Loucy (cell line): ENCODE results near the gene ARHGAP26.

Source experiments
- H2AFZ ChIP-seq: fragments of 200-600 bp; sonication (generic); 2 replicates; pipeline ENCODE4 v1.6.0; 2016; ENCODE audit warnings: antibody characterized with exemption, mild to moderate bottlenecking, low read length, moderate library complexity
- H3F3A ChIP-seq: fragments of 200-600 bp; 2 replicates; pipeline ENCODE4 v1.6.0; 2016; ENCODE audit warnings: antibody characterized with exemption, low read depth, mild to moderate bottlenecking
- H3K27me3 ChIP-seq: fragments of 200-600 bp; sonication (generic); 2 replicates; pipeline ENCODE4 v1.6.1; 2014; ENCODE audit warnings: low read length, mild to moderate bottlenecking; ENCODE audit not compliant: insufficient read depth, poor library complexity, severe bottlenecking
- H3K36me3 ChIP-seq: fragments of 200-600 bp; sonication (generic); 2 replicates; pipeline ENCODE4 v1.6.1; 2016; ENCODE audit warnings: low read length; ENCODE audit not compliant: insufficient read depth
- H3K4me1 ChIP-seq: fragments of 200-600 bp; sonication (generic); 2 replicates; pipeline ENCODE4 v1.5.1; 2014; ENCODE audit warnings: low read length, mild to moderate bottlenecking; ENCODE audit not compliant: insufficient read depth, poor library complexity, severe bottlenecking
- H3K4me2 ChIP-seq: fragments of 200-600 bp; sonication (generic); 2 replicates; pipeline ENCODE4 v1.6.0; 2014; ENCODE audit warnings: antibody characterized with exemption, low read length, low read depth, mild to moderate bottlenecking; ENCODE audit not compliant: poor library complexity, severe bottlenecking
- H3K4me3 ChIP-seq: fragments of 200-600 bp; sonication (generic); 2 replicates; pipeline ENCODE4 v1.5.1; 2014; ENCODE audit warnings: low read length, mild to moderate bottlenecking, mixed read lengths; ENCODE audit not compliant: poor library complexity, severe bottlenecking
- H3K79me2 ChIP-seq: fragments of 200-600 bp; sonication (generic); 2 replicates; pipeline ENCODE4 v1.6.1; 2014; ENCODE audit warnings: low read length; ENCODE audit not compliant: insufficient read depth
- H3K9ac ChIP-seq: fragments of 200-600 bp; sonication (generic); 2 replicates; pipeline ENCODE4 v1.6.0; 2014; ENCODE audit warnings: mild to moderate bottlenecking, low read depth, low read length, moderate library complexity; ENCODE audit not compliant: poor library complexity, severe bottlenecking
- H3K9me2 ChIP-seq: fragments of 200-600 bp; sonication (generic); replicated peaks from 2 replicates; pipeline ENCODE4 v1.6.1; 2016; ENCODE audit warnings: low read depth, low read length, mixed read lengths
- H3K9me3 ChIP-seq: fragments of 200-600 bp; sonication (generic); 2 replicates; pipeline ENCODE4 v1.6.1; 2014; ENCODE audit warnings: mild to moderate bottlenecking, antibody characterized with exemption, low read length, low read depth; ENCODE audit not compliant: insufficient read depth
- H4K20me1 ChIP-seq: fragments of 200-600 bp; sonication (generic); 2 replicates; pipeline ENCODE4 v1.6.0; 2014; ENCODE audit warnings: antibody characterized with exemption, low read length, mild to moderate bottlenecking; ENCODE audit not compliant: insufficient read depth, poor library complexity, severe bottlenecking
- CTCF ChIP-seq: fragments of 200-600 bp; sonication (generic); conservative IDR thresholded peaks from 2 replicates; pipeline ENCODE4 v1.5.1; 2014; ENCODE audit warnings: mild to moderate bottlenecking, antibody characterized with exemption, low read length
- EZH2phosphoT487 ChIP-seq: fragments of 200-600 bp; IDR thresholded peaks from 2 replicates; pipeline ENCODE4 v1.6.1; 2018; ENCODE audit warnings: antibody characterized with exemption, mild to moderate bottlenecking, moderate library complexity, borderline replicate concordance

ARHGAP26 gene

GRCh38 chr5:142857405-142857804 is 87.2 kb downstream of the ARHGAP26 start:
- no peak overlapping the region for H3K4me3 ChIP-seq
- H3K79me2 ChIP-seq, result peaks cover 4% of the 10 kb centered on the region; the same call in 1 of the 2 replicates
- H3K36me3 ChIP-seq, result no peaks in the 10 kb centered on the region
- H3K4me1 ChIP-seq, result peaks cover 17% of the 10 kb centered on the region
- no peaks in the 10 kb centered on the region for H3K27me3 ChIP-seq
- H3K9ac ChIP-seq, result no peak overlapping the region
- no peaks in the 10 kb centered on the region for H3K9me2 ChIP-seq
- no peaks in the 10 kb centered on the region for H3F3A ChIP-seq
- no peak overlapping the region for H2AFZ ChIP-seq
- TF ChIP-seq EZH2phosphoT487 (no peak), CTCF (no peak)
- no peaks in the 10 kb centered on the region for H3K9me3 ChIP-seq
- peaks cover 3% of the 10 kb centered on the region for H4K20me1 ChIP-seq
- H3K4me2 ChIP-seq, result no peak overlapping the region

GRCh38 chr5:142859037-142859436 is 88.9 kb downstream of the ARHGAP26 start:
- no peaks in the 10 kb centered on the region for H3K9me2 ChIP-seq
- H3K27me3 ChIP-seq, result no peaks in the 10 kb centered on the region
- H3F3A ChIP-seq, result no peaks in the 10 kb centered on the region
- no peaks in the 10 kb centered on the region; the same call in 1 of the 2 replicates for H3K79me2 ChIP-seq
- H3K4me2 ChIP-seq, result no peak overlapping the region
- no peak overlapping the region for H2AFZ ChIP-seq
- H3K9me3 ChIP-seq, result no peaks in the 10 kb centered on the region
- no peak overlapping the region for H3K4me3 ChIP-seq
- no peaks in the 10 kb centered on the region for H3K36me3 ChIP-seq
- TF ChIP-seq EZH2phosphoT487, result no peak
- TF ChIP-seq CTCF, result no peak
- no peak overlapping the region for H3K9ac ChIP-seq
- peaks cover 18% of the 10 kb centered on the region for H3K4me1 ChIP-seq
- H4K20me1 ChIP-seq, result no peaks in the 10 kb centered on the region

DNA sequence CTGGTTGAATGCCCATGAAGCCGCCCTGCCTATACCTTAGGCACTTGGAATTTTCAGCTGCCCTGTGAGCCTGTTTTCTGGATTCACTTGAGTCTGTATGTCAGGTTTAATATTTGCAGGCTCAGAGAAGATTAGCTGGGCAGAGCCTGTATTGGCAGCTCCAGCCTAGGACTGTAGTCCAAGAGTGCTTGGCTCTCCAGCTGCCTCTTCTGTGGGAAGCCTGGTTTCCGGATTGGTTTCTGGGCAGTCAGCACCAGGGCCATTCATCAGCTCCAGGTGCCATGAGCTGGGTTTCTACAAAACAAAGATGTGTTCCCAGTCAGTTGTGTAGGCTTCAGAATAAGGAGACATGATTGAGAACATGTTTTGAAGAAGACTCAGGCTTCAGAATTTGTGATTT is 90.1 kb downstream of the ARHGAP26 start:
- H2AFZ ChIP-seq, result no peak overlapping the region
- no peaks in the 10 kb centered on the region for H3K9me3 ChIP-seq
- no peak overlapping the region for H3K9ac ChIP-seq
- H4K20me1 ChIP-seq, result no peaks in the 10 kb centered on the region
- no peaks in the 10 kb centered on the region; the same call in 1 of the 2 replicates for H3F3A ChIP-seq
- no peaks in the 10 kb centered on the region for H3K9me2 ChIP-seq
- no peak for TF ChIP-seq CTCF
- TF ChIP-seq EZH2phosphoT487, result no peak
- H3K27me3 ChIP-seq, result no peaks in the 10 kb centered on the region
- no peak overlapping the region for H3K4me3 ChIP-seq
- no peaks in the 10 kb centered on the region for H3K36me3 ChIP-seq
- no peaks in the 10 kb centered on the region; the same call in 1 of the 2 replicates for H3K79me2 ChIP-seq
- H3K4me1 ChIP-seq, result peaks cover 23% of the 10 kb centered on the region
- peak overlapping the region; percentile 13 for H3K4me2 ChIP-seq
